Breast epithelium (tissue), 3 donors: ENCODE results near the gene IL1RAPL2.

Experiments
- POLR2A ChIP-seq: fragments of 450-650 bp; IDR thresholded peaks from one replicate; pipeline ENCODE4 v1.6.1; 2016; ENCODE audit warnings: antibody characterized with exemption, mild to moderate bottlenecking, moderate library complexity
- TF ChIP-seq, protein P1 (sequence below), 3 donors: fragments of 450-650 bp; IDR thresholded peaks; one replicate each; pipeline ENCODE4 v1.5.1; 2016 to 2017; ENCODE audit warnings: antibody characterized with exemption in 3 of 3, mild to moderate bottlenecking in 3 of 3, moderate library complexity in 3 of 3

DNA sequence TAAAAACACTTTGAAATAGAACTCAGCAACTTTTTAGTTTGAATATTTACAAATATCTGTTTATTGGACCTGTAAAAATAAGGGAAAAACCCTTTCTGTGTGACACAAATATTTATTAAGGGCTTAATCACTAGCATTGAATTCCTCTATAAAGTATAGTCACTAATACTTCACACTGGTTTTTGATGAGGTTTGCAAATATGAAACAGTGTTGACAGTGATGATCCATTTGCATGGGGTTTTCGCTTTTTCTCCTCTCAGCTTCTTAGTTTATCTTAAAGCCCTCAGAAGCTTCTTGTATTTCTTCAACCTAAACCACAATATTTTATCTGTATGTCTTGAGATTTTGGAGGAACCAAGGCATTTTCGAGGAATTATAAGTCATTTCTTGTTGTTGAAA, 751.1 kb downstream of the IL1RAPL2 start:
- no peak for TF ChIP-seq POLR2A
- TF ChIP-seq, protein P1, sequence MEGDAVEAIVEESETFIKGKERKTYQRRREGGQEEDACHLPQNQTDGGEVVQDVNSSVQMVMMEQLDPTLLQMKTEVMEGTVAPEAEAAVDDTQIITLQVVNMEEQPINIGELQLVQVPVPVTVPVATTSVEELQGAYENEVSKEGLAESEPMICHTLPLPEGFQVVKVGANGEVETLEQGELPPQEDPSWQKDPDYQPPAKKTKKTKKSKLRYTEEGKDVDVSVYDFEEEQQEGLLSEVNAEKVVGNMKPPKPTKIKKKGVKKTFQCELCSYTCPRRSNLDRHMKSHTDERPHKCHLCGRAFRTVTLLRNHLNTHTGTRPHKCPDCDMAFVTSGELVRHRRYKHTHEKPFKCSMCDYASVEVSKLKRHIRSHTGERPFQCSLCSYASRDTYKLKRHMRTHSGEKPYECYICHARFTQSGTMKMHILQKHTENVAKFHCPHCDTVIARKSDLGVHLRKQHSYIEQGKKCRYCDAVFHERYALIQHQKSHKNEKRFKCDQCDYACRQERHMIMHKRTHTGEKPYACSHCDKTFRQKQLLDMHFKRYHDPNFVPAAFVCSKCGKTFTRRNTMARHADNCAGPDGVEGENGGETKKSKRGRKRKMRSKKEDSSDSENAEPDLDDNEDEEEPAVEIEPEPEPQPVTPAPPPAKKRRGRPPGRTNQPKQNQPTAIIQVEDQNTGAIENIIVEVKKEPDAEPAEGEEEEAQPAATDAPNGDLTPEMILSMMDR (IDR thresholded peaks at IDR 0.05): no peak
